ENCODE measurements around the gene PHF19.

DNA sequence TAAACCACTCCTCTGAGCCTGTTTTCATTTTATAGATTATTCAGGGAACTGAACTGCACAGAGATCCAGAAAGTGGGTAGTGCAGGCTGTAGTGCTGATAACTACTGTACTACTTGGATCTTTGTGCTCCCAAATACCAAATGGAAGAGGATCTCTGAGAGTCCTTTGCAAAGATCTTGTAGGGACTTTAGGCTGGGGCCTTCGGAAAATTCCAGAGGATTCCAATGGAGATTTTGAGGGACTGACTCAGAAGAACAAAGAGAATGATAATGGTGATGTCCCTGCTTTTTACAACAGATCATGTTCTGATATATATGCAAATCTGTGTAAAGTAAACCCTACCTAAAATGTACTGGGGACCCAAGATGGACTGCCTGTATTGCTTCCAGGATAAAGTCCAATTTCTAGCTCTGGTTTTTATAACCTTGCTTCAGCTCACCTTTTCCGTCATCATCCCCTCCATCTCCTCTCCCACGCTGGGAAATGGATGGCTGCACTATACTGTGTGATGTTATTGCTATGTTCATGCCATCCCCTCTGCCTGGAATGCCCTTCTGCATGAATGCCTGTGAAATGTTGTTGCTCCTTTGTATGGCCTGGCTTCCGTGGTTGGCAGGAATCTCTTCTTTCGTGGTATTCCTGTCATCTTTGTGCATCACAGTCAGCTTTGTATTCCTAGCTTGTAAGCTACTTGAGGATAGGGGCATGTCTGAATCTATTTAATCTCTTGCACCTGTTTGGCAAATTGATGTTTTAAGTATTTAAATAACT lies 24.6 kb downstream of the PHF19 start:
- TF ChIP-seq CTCF (IDR thresholded peaks at IDR 0.05) (no peak), POLR2A (IDR thresholded peaks at IDR 0.05) (no peak)

Data from Peyer's patch (tissue), 4 donors.